Measurements from ENCODE around the gene SLC36A4. TPM values are rescaled to one million over a fixed set of nuclear protein-coding genes. Genes with fewer than 3 reads are reported as not detected.

SLC36A4 gene
- total RNA-seq, 1 experiment from 2014 or later = 21.3 TPM

DNA sequence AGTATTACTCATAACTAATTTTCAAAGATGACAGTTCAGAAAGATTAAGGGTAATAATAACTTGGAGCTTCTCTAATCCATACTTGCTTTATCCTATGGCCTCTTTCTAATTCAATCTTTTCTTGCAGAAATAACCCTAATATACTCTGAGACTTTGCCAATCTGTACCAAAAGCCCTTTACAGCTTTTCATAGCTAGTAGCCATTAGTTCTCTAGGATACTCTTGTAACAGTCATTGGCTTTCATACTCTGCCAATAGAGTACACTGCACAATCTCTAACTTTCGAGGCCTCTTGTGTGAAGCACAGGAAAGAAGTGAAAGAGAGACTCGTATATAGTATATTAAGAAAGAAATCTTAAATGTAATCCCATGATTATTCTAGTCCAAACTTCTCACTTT lies 38.1 kb downstream of the SLC36A4 start:
- Histone ChIP-seq H3K79me2 (ENCODE audit: low read length) (no peaks in the 10 kb centered on the region), H3K27me3 (ENCODE audit: low read length) (no peaks in the 10 kb centered on the region), H4K20me1 (ENCODE audit: low read length) (no peaks in the 10 kb centered on the region), H3K9me2 (replicated peaks; ENCODE audit: low read length) (no peaks in the 10 kb centered on the region), H3K4me2 (ENCODE audit: low read length) (no peak overlapping the region), H3K27ac (ENCODE audit: low read length) (no peak overlapping the region), H3K4me3 (ENCODE audit: low read length) (no peak overlapping the region), H2AFZ (ENCODE audit: low read length) (no peak overlapping the region), H3K9me3 (ENCODE audit: low read length) (no peaks in the 10 kb centered on the region), H3K36me3 (ENCODE audit: low read depth, low read length) (peaks cover 5% of the 10 kb centered on the region; the same call in 1 of the 2 replicates), H3K9ac (ENCODE audit: low read length) (no peak overlapping the region), H3K4me1 (ENCODE audit: insufficient read depth, low read length) (no peaks in the 10 kb centered on the region), H3F3A (ENCODE audit: low read length, unreplicated experiment) (no peaks in the 10 kb centered on the region)
- no peak for DNase-seq
- ChIA-PET POLR2A (ENCODE audit: unreplicated experiment) (no interaction called here), CTCF (no interaction called here)
- intact Hi-C loops (cut with micrococcal nuclease) = no loop called here
- no TSS peak for BruUV-seq (replicated peaks)
- no peak for ATAC-seq
- no peak for TF ChIP-seq EZH2phosphoT487 (IDR thresholded peaks at IDR 0.05; ENCODE audit: borderline replicate concordance, low read length)

DNA sequence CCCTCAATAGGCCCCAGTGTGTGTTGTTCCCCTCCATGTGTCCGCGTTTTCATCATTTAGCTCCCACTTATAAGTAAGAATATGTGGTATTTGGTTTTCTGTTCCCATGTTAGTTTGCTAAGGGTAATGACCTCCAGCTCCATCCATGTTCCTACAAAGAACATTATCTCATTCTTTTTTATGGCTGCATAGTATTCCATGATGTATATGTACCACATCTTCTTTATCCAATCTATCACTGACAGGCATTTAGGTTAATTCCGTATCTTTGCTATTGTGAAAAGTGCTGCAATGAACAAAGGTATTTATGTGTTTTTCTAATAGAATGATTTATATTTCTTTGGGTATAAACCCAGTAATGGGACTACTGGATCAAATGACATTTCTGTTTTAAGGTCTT lies 42.1 kb downstream of the SLC36A4 start:
- no peak overlapping the region for H3K4me3 ChIP-seq (ENCODE audit: low read length)
- H3K4me1 ChIP-seq (ENCODE audit: insufficient read depth, low read length) = no peaks in the 10 kb centered on the region
- no peaks in the 10 kb centered on the region for H3K9me3 ChIP-seq (ENCODE audit: low read length)
- no peaks in the 10 kb centered on the region for H3K27me3 ChIP-seq (ENCODE audit: low read length)
- H3K36me3 ChIP-seq (ENCODE audit: low read depth, low read length) = peaks cover 2% of the 10 kb centered on the region; the same call in 1 of the 2 replicates
- BruUV-seq (replicated peaks) = no TSS peak
- intact Hi-C loops (cut with micrococcal nuclease) = no loop called here
- no peak overlapping the region for H2AFZ ChIP-seq (ENCODE audit: low read length)
- no peak for ATAC-seq
- H4K20me1 ChIP-seq (ENCODE audit: low read length) = no peaks in the 10 kb centered on the region
- no peak for DNase-seq
- no peaks in the 10 kb centered on the region for H3K9me2 ChIP-seq (replicated peaks; ENCODE audit: low read length)
- TF ChIP-seq EZH2phosphoT487 (IDR thresholded peaks at IDR 0.05; ENCODE audit: borderline replicate concordance, low read length) (no peak), EZH2 (IDR thresholded peaks at IDR 0.05; ENCODE audit: low read length, unreplicated experiment) (no peak), CTCF (conservative IDR thresholded peaks at IDR 0.05; ENCODE audit: low read depth, low read length) (no peak)
- ChIA-PET CTCF (no interaction called here), POLR2A (ENCODE audit: unreplicated experiment) (no interaction called here)
- H3F3A ChIP-seq (ENCODE audit: low read length, unreplicated experiment) = no peaks in the 10 kb centered on the region
- no peaks in the 10 kb centered on the region for H3K79me2 ChIP-seq (ENCODE audit: low read length)
- H3K27ac ChIP-seq (ENCODE audit: low read length) = no peak overlapping the region
- no peak overlapping the region for H3K9ac ChIP-seq (ENCODE audit: low read length)
- H3K4me2 ChIP-seq (ENCODE audit: low read length) = no peak overlapping the region

GRCh38 chr11:93145390-93145915 lies 52.3 kb downstream of the SLC36A4 start:
- no peaks in the 10 kb centered on the region for H3F3A ChIP-seq (ENCODE audit: low read length, unreplicated experiment)
- DNase-seq = no peak
- no peak overlapping the region for H3K27ac ChIP-seq (ENCODE audit: low read length)
- H3K4me1 ChIP-seq (ENCODE audit: insufficient read depth, low read length) = no peaks in the 10 kb centered on the region
- H3K79me2 ChIP-seq (ENCODE audit: low read length) = no peaks in the 10 kb centered on the region
- no peaks in the 10 kb centered on the region for H4K20me1 ChIP-seq (ENCODE audit: low read length)
- ChIA-PET CTCF (no interaction called here), POLR2A (ENCODE audit: unreplicated experiment) (no interaction called here)
- no peak overlapping the region for H3K4me3 ChIP-seq (ENCODE audit: low read length)
- H3K9me3 ChIP-seq (ENCODE audit: low read length) = no peaks in the 10 kb centered on the region
- no peaks in the 10 kb centered on the region for H3K9me2 ChIP-seq (replicated peaks; ENCODE audit: low read length)
- no peak overlapping the region for H3K9ac ChIP-seq (ENCODE audit: low read length)
- no peak overlapping the region for H3K4me2 ChIP-seq (ENCODE audit: low read length)
- no TSS peak for BruUV-seq (replicated peaks)
- no peaks in the 10 kb centered on the region; the same call in 1 of the 2 replicates for H3K36me3 ChIP-seq (ENCODE audit: low read depth, low read length)
- intact Hi-C loops (cut with micrococcal nuclease) = no loop called here
- TF ChIP-seq EZH2phosphoT487 (IDR thresholded peaks at IDR 0.05; ENCODE audit: borderline replicate concordance, low read length) (no peak), CTCF (conservative IDR thresholded peaks at IDR 0.05; ENCODE audit: low read depth, low read length) (no peak), EZH2 (IDR thresholded peaks at IDR 0.05; ENCODE audit: low read length, unreplicated experiment) (no peak)
- H3K27me3 ChIP-seq (ENCODE audit: low read length) = no peaks in the 10 kb centered on the region
- no peak overlapping the region for H2AFZ ChIP-seq (ENCODE audit: low read length)
- ATAC-seq = no peak

Measured in PC-3 (cell line).